HG03342 (cell line): Measurements from ENCODE around the gene IL18.
A peak's percentile ranks its signal among the peaks of the same experiment; 100 is the strongest.
"Not testable (repeated sequence)": the region's sequence is repeated elsewhere in the genome, so short reads cannot be mapped to it uniquely, and the experiment has no call there.

ENCODE experiments used
- ATAC-seq: cut with Tn5 transposase; IDR thresholded peaks from one replicate; pipeline ENCODE4 v1.9.1; 2021; ENCODE audit warnings: mild to moderate bottlenecking, moderate library complexity; ENCODE audit not compliant: unreplicated experiment

The IL18 gene

DNA sequence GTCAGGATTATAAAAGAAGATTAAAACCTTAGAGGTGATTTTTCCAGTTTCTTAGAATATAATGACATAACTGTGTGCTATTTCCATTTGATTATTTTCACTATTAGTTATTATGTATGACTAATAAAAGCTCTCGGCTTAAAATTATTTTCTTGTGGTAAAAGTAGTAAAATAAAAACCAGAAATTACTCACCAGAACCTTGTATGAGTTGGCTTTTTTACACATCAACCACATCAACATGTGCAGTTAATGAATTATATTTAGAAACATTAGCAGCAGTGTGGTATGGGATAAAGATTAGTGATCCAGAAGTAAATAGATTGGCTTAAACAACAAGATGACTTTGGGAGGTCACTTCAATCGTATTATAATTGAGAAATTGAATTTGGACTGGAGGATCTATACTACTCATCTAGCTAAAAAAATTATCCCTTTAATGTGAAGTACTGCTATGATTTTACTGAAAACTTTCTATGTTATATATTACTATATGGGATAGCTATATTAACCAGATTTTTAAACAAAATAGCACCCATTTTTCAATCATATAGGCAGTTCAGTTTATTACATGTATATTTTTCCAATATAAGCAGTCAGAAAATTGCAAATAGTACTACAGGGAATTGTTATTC is 8.6 kb upstream of the IL18 start:
- peak; percentile 67 for ATAC-seq

DNA sequence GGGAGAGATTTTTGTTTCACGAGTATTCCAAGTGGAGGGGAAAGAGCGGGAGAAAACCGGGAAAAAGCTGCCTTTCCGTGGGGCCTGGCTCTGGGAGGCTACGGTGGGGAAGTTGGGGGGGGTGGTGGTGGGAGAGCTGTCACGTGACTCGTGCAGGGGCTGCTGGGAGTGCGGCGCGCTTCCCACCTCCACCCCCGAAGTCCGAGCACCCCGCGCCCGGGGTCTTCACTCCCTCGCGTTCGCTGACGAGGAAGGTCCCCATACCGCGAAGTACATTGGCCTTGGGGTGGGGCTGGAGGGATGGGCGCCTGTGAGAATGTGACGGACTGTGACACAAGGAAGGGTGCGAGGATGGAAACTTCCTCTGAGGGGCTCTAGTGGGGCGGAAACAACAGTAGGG is 3.3 kb upstream of the IL18 start, which contains the start of gene TEX12:
TEX12 (plus strand) TSS at position 228 of the 400 bp plus-strand sequence. CDS start 1,897 bp downstream, outside the sequence.
- ATAC-seq, result no peak

DNA sequence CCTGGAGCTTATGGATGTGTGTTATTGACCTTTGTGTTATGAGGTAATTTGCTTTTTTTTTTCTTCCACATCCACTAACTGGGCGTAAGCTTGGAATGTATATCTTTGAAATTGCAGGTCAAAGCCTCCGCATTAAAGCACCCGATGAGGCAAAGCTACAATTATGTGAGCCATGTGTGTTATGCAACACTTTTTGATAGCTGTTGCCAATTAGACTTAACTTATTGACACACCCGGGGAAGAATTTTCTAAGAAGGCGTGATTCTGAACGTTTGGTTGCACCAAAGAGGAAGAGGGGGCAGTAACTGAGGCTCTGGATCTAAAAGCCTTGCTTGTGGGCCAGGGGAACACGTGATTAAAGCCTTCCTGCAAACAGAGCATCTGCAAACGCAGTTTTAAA is 2.7 kb upstream of the IL18 start:
- ATAC-seq, result no peak

DNA sequence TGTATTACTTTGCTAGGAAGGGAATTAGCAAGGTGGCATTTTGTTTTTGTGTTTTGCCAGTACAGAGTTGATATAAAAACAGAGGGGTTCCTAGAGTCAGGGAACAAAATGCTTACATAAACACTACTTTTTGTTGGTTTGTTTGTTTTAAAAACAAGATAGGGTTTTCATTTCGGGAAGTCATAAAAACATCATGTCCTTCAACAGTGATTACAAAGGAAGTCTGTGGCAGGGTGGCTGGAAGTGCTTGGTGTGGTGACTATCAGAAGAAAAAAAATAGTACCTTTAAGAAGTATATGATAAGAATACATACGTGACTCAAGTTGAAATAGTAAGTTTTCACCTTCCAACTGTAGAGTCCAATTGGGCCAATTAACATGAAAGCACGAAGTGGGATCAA is 1.2 kb upstream of the IL18 start:
- ATAC-seq, result no peak

DNA sequence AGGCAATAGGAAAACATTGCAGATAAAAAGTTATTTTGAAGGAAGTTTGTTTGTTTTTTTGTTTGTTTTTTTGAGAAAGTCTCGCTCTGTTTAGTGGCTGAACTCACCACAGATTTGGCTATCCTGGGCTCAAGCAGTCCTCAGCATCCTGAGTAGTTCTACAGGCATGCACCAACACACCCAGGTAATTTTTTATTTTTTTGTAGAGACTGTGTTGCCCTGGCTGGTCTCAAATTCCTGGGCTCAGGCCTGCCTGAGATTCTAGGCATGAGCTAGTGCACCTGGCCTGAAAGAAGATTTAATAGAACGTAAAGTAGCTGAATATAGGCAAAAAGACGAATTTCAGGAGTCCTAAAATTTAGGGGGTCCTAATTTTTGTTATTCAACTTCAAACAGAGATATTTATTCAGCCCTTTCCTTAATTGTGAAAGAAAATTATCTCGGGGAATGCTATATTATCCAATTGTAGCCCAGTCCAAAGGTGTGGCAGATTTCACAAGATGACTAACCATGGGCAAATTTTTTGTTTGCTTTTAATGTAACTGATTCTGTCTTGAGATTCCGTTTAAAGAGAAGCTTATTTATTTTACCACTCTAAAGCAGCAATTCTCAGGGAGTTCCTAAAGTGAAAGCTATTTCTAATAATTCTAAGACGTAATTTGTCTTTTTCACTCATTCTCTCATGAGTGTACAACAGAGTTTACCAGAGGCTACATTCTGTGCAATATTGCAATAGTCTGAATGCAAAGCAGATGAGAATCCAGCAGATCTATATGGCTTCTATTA is 940 bp downstream of the IL18 start:
- ATAC-seq, result no peak

DNA sequence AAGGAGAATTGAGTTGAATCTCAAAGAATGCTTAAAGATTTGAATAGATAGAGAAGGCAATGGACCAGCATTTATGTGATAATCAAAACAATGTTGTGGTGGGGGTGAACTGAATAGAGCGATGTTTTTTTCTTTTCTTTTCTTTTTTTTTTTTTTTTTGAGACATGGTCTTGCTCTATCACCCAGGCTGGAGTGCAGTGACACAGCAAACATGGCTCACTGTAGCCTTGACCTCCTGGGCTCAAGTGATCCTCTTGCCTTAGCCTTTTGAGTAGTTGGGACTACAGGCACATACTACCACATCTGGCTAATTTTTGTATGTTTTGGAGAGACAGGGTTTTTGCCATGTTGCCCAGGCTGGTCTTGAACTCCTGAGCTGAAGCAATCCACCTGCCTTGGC is 1.7 kb downstream of the IL18 start:
- not testable (repeated sequence) for ATAC-seq

DNA sequence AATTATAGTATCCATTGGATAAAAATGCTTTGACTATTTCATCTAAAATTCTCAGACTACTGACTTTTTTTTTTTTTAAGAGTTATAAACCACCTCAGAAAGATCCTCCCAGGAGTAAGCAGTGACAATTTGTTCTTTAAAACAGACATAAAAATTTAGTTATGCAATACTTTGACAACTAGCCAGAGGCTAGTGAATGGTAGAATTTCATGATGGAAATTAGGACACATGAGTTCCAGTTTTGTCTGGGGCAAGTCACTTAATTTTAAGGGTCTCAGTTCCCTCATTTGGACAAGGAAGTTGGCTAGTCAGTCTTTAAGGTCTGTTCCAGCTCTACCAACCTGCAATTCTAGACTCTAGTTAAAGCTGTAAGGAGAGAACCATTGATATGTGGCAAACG is 2.9 kb downstream of the IL18 start:
- no peak for ATAC-seq

DNA sequence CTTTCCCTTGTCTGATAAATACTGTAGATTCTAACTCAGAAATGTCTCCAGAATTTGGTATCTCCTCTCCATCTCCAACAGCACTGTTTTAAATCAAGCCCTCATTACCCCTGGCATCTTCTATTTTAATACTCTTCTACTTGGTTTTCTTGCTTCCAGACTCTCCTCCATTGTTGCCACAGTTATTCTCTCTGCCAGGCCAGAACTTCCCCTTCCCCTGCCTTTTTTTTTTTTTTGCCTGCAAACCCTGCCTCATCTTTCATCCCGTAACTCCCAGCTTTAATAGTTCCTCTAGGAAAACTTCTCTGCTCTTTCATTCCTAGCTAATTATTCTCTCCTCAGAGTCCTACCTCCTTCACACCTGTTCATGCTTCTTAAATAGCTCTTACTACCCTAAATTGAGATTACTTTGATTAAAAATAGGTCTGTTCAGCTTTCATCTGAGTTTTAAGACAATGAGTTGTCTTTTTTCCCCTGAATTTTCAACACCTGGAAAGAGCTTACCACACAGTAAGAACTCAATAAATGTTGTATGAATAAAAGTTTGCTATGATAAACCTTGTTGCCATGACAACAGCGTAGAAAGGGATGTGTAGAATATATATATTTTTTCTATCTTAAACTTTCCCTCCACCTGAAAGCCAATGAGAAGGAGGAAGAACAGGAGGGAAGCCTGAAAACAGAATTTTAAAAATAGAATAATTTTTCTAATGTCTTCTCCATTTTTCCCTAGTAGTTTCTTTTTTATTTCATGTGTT is 3.6 kb downstream of the IL18 start:
- ATAC-seq, result no peak

DNA sequence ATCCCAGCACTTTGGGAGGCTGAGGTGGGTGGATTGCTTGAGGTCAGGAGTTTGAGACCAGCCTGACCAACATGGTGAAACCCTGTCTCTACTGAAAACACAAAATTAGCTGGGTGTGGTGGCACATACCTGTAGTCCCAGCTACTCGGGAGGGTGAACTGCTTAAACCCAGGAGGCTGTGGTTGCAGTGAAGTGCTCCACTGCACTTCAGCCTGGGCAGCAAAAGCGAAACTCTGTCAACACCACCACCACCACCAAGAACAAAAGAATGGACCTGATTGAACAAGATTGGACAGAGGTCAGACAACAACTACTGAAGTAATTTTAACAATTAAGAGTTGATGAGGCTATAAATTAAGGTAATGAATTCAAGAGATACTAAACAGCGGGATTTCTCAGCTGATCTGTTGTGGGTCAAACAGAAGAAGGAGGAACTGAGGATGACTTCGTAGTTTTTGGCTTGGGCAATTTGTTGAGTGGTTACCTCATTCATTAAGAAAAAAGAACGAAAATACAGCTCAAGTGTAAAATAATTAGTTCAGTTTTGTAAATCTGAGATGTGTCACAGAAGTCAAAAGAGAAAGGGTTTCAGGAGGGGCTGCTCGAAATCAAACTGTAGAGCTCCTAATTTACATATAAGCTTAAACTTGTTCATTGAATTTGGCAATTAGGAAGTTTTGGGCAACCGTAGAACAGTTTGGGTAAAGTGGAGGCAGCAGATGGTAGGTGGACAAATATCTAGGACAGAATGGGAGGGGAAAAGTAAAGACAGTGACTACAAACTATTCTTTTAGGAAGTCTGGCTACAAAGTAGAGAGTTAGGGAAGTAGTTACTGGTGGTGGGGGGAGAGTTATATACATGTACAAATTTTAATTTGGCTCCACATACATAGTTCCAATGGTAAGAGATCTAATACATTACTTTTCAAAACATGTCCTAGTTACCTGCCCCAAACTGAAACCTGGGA is 4.5 kb downstream of the IL18 start:
- no peak for ATAC-seq

DNA sequence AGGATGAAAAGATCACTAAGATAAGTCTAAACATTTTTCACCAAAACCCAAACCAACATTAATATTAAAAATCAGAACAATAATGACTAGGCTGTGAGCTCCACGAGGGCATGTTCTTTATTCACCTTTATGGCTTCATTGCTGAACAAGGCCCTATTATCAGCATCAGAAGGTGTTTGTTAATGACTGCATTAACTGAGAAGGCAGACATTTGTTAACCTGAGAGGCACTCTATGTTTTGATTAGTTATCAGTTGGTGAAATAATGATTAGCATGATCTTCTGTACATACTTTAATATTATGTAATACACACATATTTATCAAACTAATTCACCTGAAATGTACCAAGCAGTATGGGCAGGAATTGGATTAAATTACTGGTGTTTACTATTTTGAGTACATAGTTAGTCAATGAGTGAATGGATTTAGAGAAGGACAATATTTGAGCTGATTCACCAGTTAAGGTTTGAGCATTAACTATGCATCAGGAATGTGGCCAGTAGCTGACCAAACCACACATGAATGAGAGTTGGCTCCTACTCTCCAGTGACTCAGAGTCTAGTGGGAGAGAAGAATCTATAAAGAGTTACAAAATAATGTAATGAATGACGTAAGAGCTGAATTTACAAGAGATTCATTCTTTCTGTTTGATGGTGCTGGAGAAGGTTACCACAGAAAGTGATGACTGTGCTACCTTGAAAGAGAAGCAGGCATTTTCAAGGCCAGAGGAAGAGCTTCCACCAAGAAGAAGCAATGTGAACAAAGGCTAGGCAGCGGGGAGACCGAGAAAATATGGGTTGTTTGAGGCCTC is 6.7 kb downstream of the IL18 start:
- no peak for ATAC-seq

DNA sequence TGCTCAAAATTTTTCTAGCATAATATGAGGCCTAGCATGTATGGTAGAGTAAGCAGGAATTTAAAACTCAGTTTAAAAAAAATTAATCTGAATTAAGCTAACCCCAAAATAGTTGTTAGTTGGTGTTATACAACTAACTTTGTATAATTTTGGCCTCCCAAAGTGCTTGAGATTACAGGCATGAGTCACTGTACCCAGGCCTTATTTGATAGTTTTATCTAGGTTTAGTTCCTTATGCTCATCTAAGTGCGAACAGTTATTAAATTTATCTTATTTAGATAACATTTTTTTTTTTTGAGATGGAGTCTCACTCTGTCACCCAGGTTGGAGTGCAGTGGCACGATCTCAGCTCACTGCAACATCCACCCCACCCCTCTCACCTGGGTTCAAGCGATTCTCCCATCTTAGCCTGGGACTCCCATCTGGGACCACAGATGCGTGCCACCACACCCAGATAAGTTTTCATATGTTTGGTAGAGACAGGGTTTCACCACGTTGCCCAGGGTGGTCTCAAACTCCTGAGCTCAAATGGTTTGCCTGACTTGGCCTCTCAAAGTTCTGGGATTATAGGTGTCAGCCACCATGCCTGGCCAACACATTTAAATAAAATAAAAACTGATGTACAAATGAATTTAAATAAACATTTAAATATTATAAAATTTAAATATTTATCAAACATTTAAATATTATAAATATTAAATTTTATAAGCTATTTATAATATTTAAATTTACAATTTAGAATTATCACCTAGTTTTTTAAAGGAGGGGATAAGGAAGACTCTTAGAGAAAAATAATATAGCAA is 7.5 kb downstream of the IL18 start:
- no peak for ATAC-seq

DNA sequence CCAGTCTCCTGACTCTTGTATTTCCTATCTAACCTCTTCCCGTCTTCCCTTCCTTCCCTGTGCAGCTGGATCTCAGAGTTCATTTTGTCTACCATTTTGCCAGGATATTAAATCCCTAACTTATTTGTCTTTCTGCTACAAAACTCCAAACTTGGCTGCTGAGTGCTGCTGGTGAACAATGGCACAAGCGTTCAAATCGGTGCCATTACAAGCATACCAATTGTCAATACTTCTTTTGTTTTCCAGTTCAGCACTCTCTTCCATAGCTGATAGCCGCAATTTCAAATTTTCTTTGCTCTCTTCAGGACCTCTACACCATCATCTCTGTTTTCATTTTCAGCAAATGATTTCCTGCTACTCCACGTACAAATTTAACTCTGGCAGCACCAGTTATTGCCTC is 13.4 kb downstream of the IL18 start:
- no peak for ATAC-seq

DNA sequence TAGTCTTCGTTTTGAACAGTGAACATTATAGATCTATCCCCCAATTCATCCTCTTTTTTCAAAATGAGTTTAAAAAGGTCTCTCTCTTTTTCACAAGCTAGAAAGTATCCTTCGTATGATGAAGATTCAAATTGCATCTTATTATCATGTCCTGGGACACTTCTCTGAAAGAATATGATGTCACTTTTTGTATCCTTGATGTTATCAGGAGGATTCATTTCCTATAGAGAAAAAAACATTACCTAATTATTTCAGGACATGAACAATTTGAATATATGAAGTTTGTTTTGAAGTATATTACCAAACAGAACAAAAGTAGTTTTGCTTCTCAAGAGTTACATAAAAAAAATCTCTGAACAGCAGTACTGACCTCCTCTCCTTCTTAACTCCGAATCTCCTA is 20.3 kb downstream of the IL18 start:
- ATAC-seq, result no peak

DNA sequence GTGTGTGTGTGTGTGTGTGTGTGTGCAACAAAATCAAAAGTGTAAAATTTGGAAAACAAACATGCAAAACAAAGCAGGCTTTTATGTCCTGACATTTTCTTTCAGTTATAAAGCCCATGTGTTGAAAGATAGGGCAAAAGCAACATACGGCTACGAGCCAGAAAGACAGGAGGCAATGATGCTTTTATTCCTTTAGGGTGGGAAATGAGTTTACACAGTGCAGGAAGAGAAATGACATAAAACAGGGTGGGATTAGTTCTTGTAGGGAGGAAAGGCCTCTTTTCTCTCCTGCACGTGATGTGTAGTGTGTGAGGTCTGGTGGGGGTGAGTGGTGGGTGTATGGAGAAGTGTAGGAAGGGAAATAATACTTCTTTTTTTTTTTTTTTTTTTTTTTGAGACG is 29.4 kb downstream of the IL18 start:
- ATAC-seq, result no peak

DNA sequence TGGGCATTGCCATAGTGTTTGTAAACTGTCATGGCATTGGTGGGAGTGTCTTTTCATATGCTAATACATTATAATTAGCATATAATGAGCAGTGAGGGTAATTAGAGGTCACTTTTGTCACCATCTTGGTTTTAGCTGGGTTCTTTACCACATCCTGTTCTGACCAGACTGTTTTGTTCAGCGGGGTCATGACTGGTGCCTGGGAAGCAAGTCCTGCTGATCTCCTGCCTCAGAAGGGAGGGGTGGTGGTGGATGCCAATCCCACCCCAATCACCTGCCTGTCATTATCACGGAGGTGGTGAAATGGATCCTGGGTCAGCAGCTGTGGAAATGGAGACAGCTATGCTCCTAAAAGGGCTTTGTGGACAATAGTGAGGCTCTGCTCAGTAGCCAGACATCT is 31.2 kb downstream of the IL18 start:
- ATAC-seq, result no peak

DNA sequence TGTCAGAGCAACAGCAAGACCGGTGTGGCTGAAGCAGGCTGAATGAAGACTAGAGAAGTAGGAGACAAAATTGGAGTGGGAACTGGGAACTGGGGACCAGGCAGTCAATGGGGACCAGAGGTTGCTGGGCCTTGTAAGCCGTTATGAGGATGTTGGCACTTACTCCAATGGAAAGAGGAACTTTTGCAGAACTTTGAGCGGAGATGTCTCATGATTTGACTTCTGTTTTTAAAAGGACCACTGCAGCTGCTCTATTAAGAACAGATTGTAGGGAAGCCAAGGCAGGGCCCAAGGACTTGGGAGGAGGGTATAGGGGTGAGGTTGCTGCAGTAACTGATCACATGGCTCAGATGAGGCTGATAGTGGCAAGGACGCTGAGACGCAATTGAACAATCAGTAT is 34.2 kb downstream of the IL18 start:
- no peak for ATAC-seq

DNA sequence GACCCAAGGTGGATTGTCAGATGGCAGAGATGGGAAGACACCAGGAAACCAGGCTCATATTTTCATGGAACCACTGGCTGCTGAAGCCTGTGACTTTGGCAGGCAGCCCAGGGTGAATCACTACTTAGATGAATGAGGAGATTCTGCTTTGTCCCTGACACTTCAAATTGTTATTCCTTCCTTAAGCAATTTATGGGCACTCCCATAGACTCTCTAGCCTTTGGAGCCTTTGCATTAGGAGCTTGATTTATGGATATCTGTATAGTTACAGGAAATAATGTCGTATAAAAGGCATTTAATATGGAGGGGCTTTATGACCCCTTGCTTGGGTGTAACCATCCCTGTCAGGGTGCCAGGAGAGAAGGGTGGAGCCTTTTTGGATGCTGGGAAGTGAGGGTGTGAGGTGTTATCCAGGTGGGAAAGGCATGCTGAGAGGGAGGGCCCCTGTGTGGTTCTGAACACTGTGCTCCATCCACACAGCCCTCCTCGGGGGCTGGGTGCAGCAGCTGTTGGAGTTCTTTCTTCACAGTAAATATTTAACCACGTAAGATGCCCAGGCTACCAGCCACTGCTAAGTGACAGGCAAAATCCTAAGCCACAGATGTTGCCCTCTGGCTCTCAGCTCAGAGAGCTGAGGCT is 35.3 kb downstream of the IL18 start:
- ATAC-seq, result no peak

DNA sequence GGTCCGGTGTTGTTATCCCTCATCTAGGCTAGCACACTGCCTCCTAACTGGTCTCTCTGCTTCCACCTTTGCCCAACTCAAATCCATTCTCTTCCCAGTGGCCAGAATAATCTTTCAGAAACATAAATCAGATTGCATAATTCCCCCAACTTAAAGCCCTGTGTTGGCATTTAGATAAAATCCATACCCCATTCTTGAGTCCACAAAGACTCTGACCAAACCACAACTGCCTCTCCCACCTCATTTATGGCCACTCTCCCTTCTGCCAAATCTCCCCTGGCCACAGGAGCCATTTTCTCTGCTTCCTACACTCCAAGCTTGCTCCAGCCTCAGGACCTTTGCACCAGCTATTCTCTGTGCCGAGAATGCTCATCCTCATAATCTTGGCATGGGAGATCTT is 36.8 kb downstream of the IL18 start:
- ATAC-seq, result no peak

DNA sequence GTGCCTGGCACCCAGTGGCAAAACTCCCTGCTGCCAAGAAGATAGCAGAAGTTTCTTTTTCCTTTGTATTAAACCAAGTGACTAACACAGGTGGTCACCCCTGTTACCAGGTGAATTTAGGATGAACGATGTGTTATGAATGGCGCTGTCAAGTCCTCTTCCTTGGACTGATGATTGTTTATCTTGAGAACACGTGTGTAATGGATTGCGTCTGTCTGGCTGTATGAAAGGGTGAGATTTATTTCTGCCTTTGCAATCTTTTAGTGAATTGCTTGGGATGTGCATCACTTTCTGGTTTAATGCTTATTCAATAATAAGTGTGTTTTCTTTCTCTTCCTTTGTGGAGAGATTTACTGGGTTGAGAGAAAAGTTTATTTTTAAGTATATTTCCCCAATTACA is 40.8 kb downstream of the IL18 start:
- ATAC-seq, result no peak
